ENCODE results near the gene WNT11. TPM values are rescaled to one million over a fixed set of nuclear protein-coding genes. Genes with fewer than 3 reads are reported as not detected.

The WNT11 gene
- total RNA-seq, 1 experiment from 2014 or later = 29.0 TPM

- TF ChIP-seq, protein P1, sequence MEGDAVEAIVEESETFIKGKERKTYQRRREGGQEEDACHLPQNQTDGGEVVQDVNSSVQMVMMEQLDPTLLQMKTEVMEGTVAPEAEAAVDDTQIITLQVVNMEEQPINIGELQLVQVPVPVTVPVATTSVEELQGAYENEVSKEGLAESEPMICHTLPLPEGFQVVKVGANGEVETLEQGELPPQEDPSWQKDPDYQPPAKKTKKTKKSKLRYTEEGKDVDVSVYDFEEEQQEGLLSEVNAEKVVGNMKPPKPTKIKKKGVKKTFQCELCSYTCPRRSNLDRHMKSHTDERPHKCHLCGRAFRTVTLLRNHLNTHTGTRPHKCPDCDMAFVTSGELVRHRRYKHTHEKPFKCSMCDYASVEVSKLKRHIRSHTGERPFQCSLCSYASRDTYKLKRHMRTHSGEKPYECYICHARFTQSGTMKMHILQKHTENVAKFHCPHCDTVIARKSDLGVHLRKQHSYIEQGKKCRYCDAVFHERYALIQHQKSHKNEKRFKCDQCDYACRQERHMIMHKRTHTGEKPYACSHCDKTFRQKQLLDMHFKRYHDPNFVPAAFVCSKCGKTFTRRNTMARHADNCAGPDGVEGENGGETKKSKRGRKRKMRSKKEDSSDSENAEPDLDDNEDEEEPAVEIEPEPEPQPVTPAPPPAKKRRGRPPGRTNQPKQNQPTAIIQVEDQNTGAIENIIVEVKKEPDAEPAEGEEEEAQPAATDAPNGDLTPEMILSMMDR (IDR thresholded peaks at IDR 0.05; ENCODE audit: insufficient read depth in 1 of 2, low read depth in 1 of 2, low read length in 1 of 2, severe bottlenecking in 1 of 2, unreplicated experiment in 1 of 2) = no peak
- ChIA-PET POLR2A (no interaction called here), CTCF (no interaction called here)
- DNase-seq = no peak
- Histone ChIP-seq H3K9me3 (no peaks in the 10 kb centered on the region), H3K27me3 (replicated peaks; ENCODE audit: control insufficient read depth, insufficient read depth, low read length) (no peaks in the 10 kb centered on the region), H3K36me3 (ENCODE audit: control insufficient read depth, insufficient read depth, low read length) (no peaks in the 10 kb centered on the region), H3K4me1 (peaks cover 10% of the 10 kb centered on the region), H3K4me3 (ENCODE audit: low read depth, low read length) (no peak overlapping the region)
- intact Hi-C loops (cut with micrococcal nuclease; ENCODE audit: unreplicated experiment) = no loop called here
- H3K27me3 Mint-ChIP-seq (ENCODE audit: insufficient read depth, unreplicated experiment) = no peaks in the 10 kb centered on the region
- no TSS peak for BruUV-seq (replicated peaks)
- peaks cover 10% of the 10 kb centered on the region for H3K36me3 Mint-ChIP-seq (ENCODE audit: insufficient read depth, unreplicated experiment)
- no peaks in the 10 kb centered on the region for H3K4me1 Mint-ChIP-seq (ENCODE audit: low read depth, unreplicated experiment)
- H3K9me3 Mint-ChIP-seq (ENCODE audit: unreplicated experiment) = no peaks in the 10 kb centered on the region
- no peak overlapping the region for H3K27ac Mint-ChIP-seq (ENCODE audit: unreplicated experiment)
- no peak overlapping the region for H3K4me3 Mint-ChIP-seq (ENCODE audit: unreplicated experiment)
These were observed 41.2 kb downstream of the WNT11 start for GRCh38 chr11:76164861-76165751.

DNA sequence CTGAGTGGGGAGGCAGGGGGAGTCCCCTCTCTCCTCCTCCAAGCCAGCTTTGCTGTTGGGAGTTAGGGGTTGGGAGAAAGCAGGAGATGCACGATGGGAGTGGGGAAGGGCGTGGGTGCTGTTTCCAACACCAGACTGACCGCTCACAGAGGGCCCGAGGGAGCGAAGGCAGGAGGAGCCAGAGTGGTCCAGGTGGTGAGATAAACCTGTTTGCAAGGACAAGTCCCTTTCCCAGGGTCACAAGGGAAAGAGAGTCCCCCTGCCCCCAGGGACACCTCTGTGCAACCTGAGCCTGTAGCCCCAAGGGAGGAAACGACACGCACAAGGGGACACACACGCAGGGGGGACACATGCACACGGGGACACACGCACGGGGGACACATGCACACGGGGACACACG, 42.2 kb downstream of the WNT11 start:
- no peak overlapping the region for H3K4me3 Mint-ChIP-seq (ENCODE audit: unreplicated experiment)
- no peaks in the 10 kb centered on the region for H3K27me3 Mint-ChIP-seq (ENCODE audit: insufficient read depth, unreplicated experiment)
- H3K27ac Mint-ChIP-seq (ENCODE audit: unreplicated experiment) = no peak overlapping the region
- intact Hi-C loops (cut with micrococcal nuclease; ENCODE audit: unreplicated experiment) = no loop called here
- no peak overlapping the region for H3K4me3 ChIP-seq (ENCODE audit: low read depth, low read length)
- CTCF ChIA-PET = no interaction called here
- DNase-seq = no peak
- no peaks in the 10 kb centered on the region for H3K27me3 ChIP-seq (replicated peaks; ENCODE audit: control insufficient read depth, insufficient read depth, low read length)
- TF ChIP-seq, protein P1 (IDR thresholded peaks at IDR 0.05; ENCODE audit: insufficient read depth in 1 of 2, low read depth in 1 of 2, low read length in 1 of 2, severe bottlenecking in 1 of 2, unreplicated experiment in 1 of 2) = no peak
- peaks cover 4% of the 10 kb centered on the region for H3K36me3 Mint-ChIP-seq (ENCODE audit: insufficient read depth, unreplicated experiment)
- BruUV-seq (replicated peaks) = no TSS peak
- no peaks in the 10 kb centered on the region for H3K4me1 Mint-ChIP-seq (ENCODE audit: low read depth, unreplicated experiment)
- no peaks in the 10 kb centered on the region for H3K9me3 Mint-ChIP-seq (ENCODE audit: unreplicated experiment)
- POLR2A ChIA-PET = no interaction called here
- H3K36me3 ChIP-seq (ENCODE audit: control insufficient read depth, insufficient read depth, low read length) = no peaks in the 10 kb centered on the region
- no peaks in the 10 kb centered on the region for H3K9me3 ChIP-seq
- peaks cover 10% of the 10 kb centered on the region for H3K4me1 ChIP-seq

- no peak overlapping the region for H3K27ac Mint-ChIP-seq (ENCODE audit: unreplicated experiment)
- no TSS peak for BruUV-seq (replicated peaks)
- no peaks in the 10 kb centered on the region for H3K9me3 Mint-ChIP-seq (ENCODE audit: unreplicated experiment)
- TF ChIP-seq, protein P1 (IDR thresholded peaks at IDR 0.05; ENCODE audit: insufficient read depth in 1 of 2, low read depth in 1 of 2, low read length in 1 of 2, severe bottlenecking in 1 of 2, unreplicated experiment in 1 of 2) = no peak
- ChIA-PET POLR2A (no interaction called here), CTCF (no interaction called here)
- no peaks in the 10 kb centered on the region for H3K4me1 Mint-ChIP-seq (ENCODE audit: low read depth, unreplicated experiment)
- intact Hi-C loops (cut with micrococcal nuclease; ENCODE audit: unreplicated experiment) = no loop called here
- no peaks in the 10 kb centered on the region for H3K27me3 ChIP-seq (replicated peaks; ENCODE audit: control insufficient read depth, insufficient read depth, low read length)
- no peak overlapping the region for H3K4me3 ChIP-seq (ENCODE audit: low read depth, low read length)
- peaks cover 2% of the 10 kb centered on the region for H3K36me3 Mint-ChIP-seq (ENCODE audit: insufficient read depth, unreplicated experiment)
- H3K4me3 Mint-ChIP-seq (ENCODE audit: unreplicated experiment) = no peak overlapping the region
- H3K4me1 ChIP-seq = peaks cover 10% of the 10 kb centered on the region
- H3K9me3 ChIP-seq = no peaks in the 10 kb centered on the region
- no peaks in the 10 kb centered on the region for H3K27me3 Mint-ChIP-seq (ENCODE audit: insufficient read depth, unreplicated experiment)
- H3K36me3 ChIP-seq (ENCODE audit: control insufficient read depth, insufficient read depth, low read length) = no peaks in the 10 kb centered on the region
- no peak for DNase-seq
These were observed 42.9 kb downstream of the WNT11 start for GRCh38 chr11:76163289-76163880.

All from Caco-2 (cell line).